IMR-90 (cell line): Measurements from ENCODE around the gene EBF3. TPM values are rescaled to one million over a fixed set of nuclear protein-coding genes. Genes with fewer than 3 reads are reported as not detected.

Experiments used
- ATAC-seq: fragments of 200-7000 bp; cut with Tn5 transposase; 2 replicates; pipeline ENCODE4 v1.9.1; 2020; ENCODE audit warnings: low read depth, mild to moderate bottlenecking, moderate library complexity
- BruUV-seq: library from RNA; stranded (reverse); fragments of 400-500 nt; replicated peaks from 2 replicates; lab custom pipeline; 2021; lab: Mats Ljungman, UMichigan
- CTCF ChIA-PET: fragments of 300-600 bp; formaldehyde crosslinking; extraction: SDS; loops from one replicate; lab custom pipeline; 2021; ENCODE audit warnings: antibody characterized with exemption; lab: Yijun Ruan, JAX
- POLR2A ChIA-PET: fragments of 300-600 bp; sonication (Branson Sonifier 250); formaldehyde crosslinking; loops from one replicate; lab custom pipeline; 2022; ENCODE audit warnings: antibody characterized with exemption; ENCODE audit not compliant: unreplicated experiment; lab: Charles Lee
- DNase-seq: peaks from one replicate; pipeline ENCODE4 v3.0.0; 2013
- H2AFZ ChIP-seq: replicated peaks from 2 replicates; pipeline ENCODE3; 2013; ENCODE audit warnings: low read length, mild to moderate bottlenecking; ENCODE audit not compliant: poor library complexity
- H2AK5ac ChIP-seq: 2 replicates; pipeline ENCODE4 v1.6.1; 2013; ENCODE audit warnings: low read depth, low read length, inconsistent platforms
- H2AK9ac ChIP-seq: replicated peaks from 2 replicates; pipeline ENCODE3; 2013; ENCODE audit warnings: mild to moderate bottlenecking, low read depth, low read length, moderate library complexity; ENCODE audit not compliant: poor library complexity
- H2BK120ac ChIP-seq: 2 replicates; pipeline ENCODE4 v1.6.1; 2013; ENCODE audit warnings: low read depth, low read length, inconsistent platforms
- H2BK15ac ChIP-seq: 3 replicates; pipeline ENCODE4 v1.6.1; 2013; ENCODE audit warnings: low read depth, low read length, inconsistent platforms
- H2BK20ac ChIP-seq: 2 replicates; pipeline ENCODE4 v1.6.1; 2013; ENCODE audit warnings: low read depth, mild to moderate bottlenecking, inconsistent platforms, low read length, moderate library complexity
- H2BK5ac ChIP-seq: 2 replicates; pipeline ENCODE4 v1.6.1; 2013; ENCODE audit warnings: mild to moderate bottlenecking, low read depth, low read length, inconsistent platforms; ENCODE audit not compliant: poor library complexity, severe bottlenecking
- H3K14ac ChIP-seq: replicated peaks from 2 replicates; pipeline ENCODE4 v1.6.1; 2013; ENCODE audit warnings: low read depth, low read length, inconsistent platforms
- H3K18ac ChIP-seq: 2 replicates; pipeline ENCODE4 v1.6.1; 2013; ENCODE audit warnings: low read depth, low read length, control low read depth
- H3K23ac ChIP-seq: 2 replicates; pipeline ENCODE4 v1.6.1; 2013; ENCODE audit warnings: low read depth, low read length, inconsistent platforms
- H3K27ac ChIP-seq: 2 replicates; pipeline ENCODE4 v1.5.1; 2013; ENCODE audit warnings: mild to moderate bottlenecking, control low read depth, low read length; ENCODE audit not compliant: insufficient read depth
- H3K27me3 ChIP-seq: 2 replicates; pipeline ENCODE4 v1.6.1; 2013; ENCODE audit warnings: low read length; ENCODE audit not compliant: control insufficient read depth, insufficient read depth
- H3K36me3 ChIP-seq: 2 replicates; pipeline ENCODE4 v1.6.1; 2013; ENCODE audit warnings: low read length, mixed read lengths; ENCODE audit not compliant: control insufficient read depth, insufficient read depth
- H3K4ac ChIP-seq: 2 replicates; pipeline ENCODE4 v1.6.1; 2013; ENCODE audit warnings: low read depth, low read length, inconsistent platforms
- H3K4me1 ChIP-seq: 2 replicates; pipeline ENCODE4 v1.6.1; 2013; ENCODE audit warnings: low read length, mixed read lengths; ENCODE audit not compliant: control insufficient read depth, insufficient read depth
- H3K4me2 ChIP-seq: 2 replicates; pipeline ENCODE4 v1.6.1; 2013; ENCODE audit warnings: low read depth, mild to moderate bottlenecking, control low read depth, low read length, moderate library complexity
- H3K4me3 ChIP-seq: 2 replicates; pipeline ENCODE4 v1.5.1; 2013; ENCODE audit warnings: low read depth, mild to moderate bottlenecking, control low read depth, low read length, moderate library complexity; ENCODE audit not compliant: insufficient read depth
- H3K56ac ChIP-seq: 2 replicates; pipeline ENCODE4 v1.6.1; 2013; ENCODE audit warnings: low read length, inconsistent platforms; ENCODE audit not compliant: insufficient read depth; ENCODE audit errors: extremely low read depth
- H3K79me1 ChIP-seq, 2 experiments: 2 replicates each; pipeline ENCODE4 v1.6.1; 2013; ENCODE audit warnings: low read length in 2 of 2, inconsistent platforms in 1 of 2, low read depth in 1 of 2
- H3K9ac ChIP-seq: 2 replicates; pipeline ENCODE4 v1.6.1; 2013; ENCODE audit warnings: low read depth, low read length, control low read depth
- H3K9me1 ChIP-seq: 2 replicates; pipeline ENCODE4 v1.6.1; 2013; ENCODE audit warnings: low read length, inconsistent platforms; ENCODE audit not compliant: insufficient read depth
- H3K9me3 ChIP-seq: 2 replicates; pipeline ENCODE4 v1.6.1; 2013; ENCODE audit warnings: low read length; ENCODE audit not compliant: control insufficient read depth, insufficient read depth
- H4K20me1 ChIP-seq: 2 replicates; pipeline ENCODE4 v1.6.1; 2013; ENCODE audit warnings: low read length, inconsistent platforms; ENCODE audit not compliant: insufficient read depth
- H4K5ac ChIP-seq: 2 replicates; pipeline ENCODE4 v1.6.1; 2013; ENCODE audit warnings: mild to moderate bottlenecking, low read depth, low read length, control low read depth
- H4K8ac ChIP-seq, 2 experiments: 2 replicates each; pipeline ENCODE4 v1.6.1; 2013; ENCODE audit warnings: low read depth in 2 of 2, low read length in 2 of 2, control low read depth in 1 of 2, inconsistent platforms in 1 of 2
- H4K91ac ChIP-seq: 2 replicates; pipeline ENCODE4 v1.6.1; 2013; ENCODE audit warnings: low read depth, low read length, inconsistent platforms; ENCODE audit not compliant: insufficient read depth
- BHLHE40 ChIP-seq: fragments of 150-350 bp; IDR thresholded peaks from 2 replicates; pipeline ENCODE4 v1.6.1; 2016; ENCODE audit warnings: mild to moderate bottlenecking, low read depth, low read length
- FOS ChIP-seq: fragments of 150-350 bp; IDR thresholded peaks from 2 replicates; pipeline ENCODE4 v1.6.1; 2016; ENCODE audit warnings: low read depth, low read length
- MAFK ChIP-seq: IDR thresholded peaks from 2 replicates; pipeline ENCODE4 v1.6.1; 2012; ENCODE audit warnings: low read depth, low read length, improper control_type of control experiment
- MXI1 ChIP-seq: IDR thresholded peaks from 2 replicates; pipeline ENCODE4 v1.6.1; 2012; ENCODE audit warnings: low read depth, mild to moderate bottlenecking, low read length, moderate library complexity, borderline replicate concordance
- POLR2A ChIP-seq: IDR thresholded peaks from 2 replicates; pipeline ENCODE4 v1.6.1; 2012; ENCODE audit warnings: mild to moderate bottlenecking, low read depth, low read length
- RAD21 ChIP-seq: IDR thresholded peaks from 2 replicates; pipeline ENCODE4 v1.6.1; 2012; ENCODE audit warnings: low read length, improper control_type of control experiment
- RCOR1 ChIP-seq: IDR thresholded peaks from 2 replicates; pipeline ENCODE4 v1.6.1; 2012; ENCODE audit warnings: mild to moderate bottlenecking, low read length, improper control_type of control experiment; ENCODE audit not compliant: insufficient replicate concordance
- SMC3 ChIP-seq: fragments of 150-350 bp; IDR thresholded peaks from 2 replicates; pipeline ENCODE4 v1.6.1; 2016; ENCODE audit warnings: low read depth, mild to moderate bottlenecking, antibody characterized with exemption, low read length, moderate library complexity
- USF2 ChIP-seq: fragments of 150-350 bp; IDR thresholded peaks from 2 replicates; pipeline ENCODE4 v1.6.1; 2017; ENCODE audit warnings: mild to moderate bottlenecking, antibody characterized with exemption, low read length, low read depth
- WGBS, 2 experiments: methylation state at CpG; one replicate each; pipeline versions ENCODE4 v1.1.5 to v1.1.7; 2013; ENCODE audit warnings: missing lambda C conversion rate in 2 of 2; ENCODE audit not compliant: insufficient read length in 1 of 2; ENCODE audit errors: extremely low coverage in 2 of 2; 5-methylcytosine and 5-hydroxymethylcytosine counted together
- dilution Hi-C: fragments of 300-500 bp; cut with HindIII; formaldehyde crosslinking; loops from one replicate; pipeline ENCODE4 v1.14.3; 2018; ENCODE audit warnings: low sequenced_read_pairs; ENCODE audit not compliant: unreplicated experiment
- in situ Hi-C: fragments of 300-500 bp; cut with MboI; formaldehyde crosslinking; loops from 3 replicates; pipeline ENCODE4 v1.14.3; 2019; ENCODE audit warnings: low sequenced_read_pairs, inconsistent platforms, mixed read lengths
- intact Hi-C: fragments of 100-400 bp; cut with micrococcal nuclease; formaldehyde crosslinking; loops from 2 replicates; pipeline ENCODE4 v1.10.0; 2022
- polyA plus RNA-seq, 3 experiments: library from polyadenylated mRNA; depleted of rRNA; stranded (reverse); fragments of >200 nt; gene quantifications; 2 replicates each; pipeline ENCODE4 v1.2.3, GENCODE V29; 2012; ENCODE audit warnings: low replicate concordance in 1 of 3
- total RNA-seq: library from RNA; depleted of rRNA; stranded (reverse); fragments of >200 nt; gene quantifications from 2 replicates; pipeline ENCODE4 v1.2.3, GENCODE V29; 2012

Gene EBF3
- total and polyA plus RNA-seq, 2 of the 4 experiments (the other 2 are of a cell fraction), result 0.36 to 0.70 TPM

- dilution Hi-C loops (no loop called here), in situ Hi-C loops (no loop called here), intact Hi-C loops (no loop called here)
- WGBS, 2 experiments, result no CpG with 5 or more reads among the region's 5 CpGs
- Histone ChIP-seq H2BK5ac (no peak overlapping the region), H3K56ac (no peak overlapping the region), H4K91ac (no peak overlapping the region), H3K18ac (no peak overlapping the region), H3K4ac (no peak overlapping the region), H3K27ac (no peak overlapping the region), H4K8ac (no peak overlapping the region), H2AFZ (no peak overlapping the region), H3K4me3 (no peak overlapping the region), H3K23ac (no peak overlapping the region), H3K79me1 (no peaks in the 10 kb centered on the region), H3K9me1 (no peaks in the 10 kb centered on the region), H2BK15ac (no peak overlapping the region), H4K20me1 (no peaks in the 10 kb centered on the region), H3K27me3 (no peaks in the 10 kb centered on the region), H4K5ac (no peak overlapping the region), H2BK120ac (no peak overlapping the region), H3K4me2 (no peak overlapping the region), H3K36me3 (no peaks in the 10 kb centered on the region), H3K9ac (no peak overlapping the region), H3K9me3 (peaks cover 25% of the 10 kb centered on the region), H3K4me1 (no peaks in the 10 kb centered on the region), H3K14ac (no peak overlapping the region), H2AK5ac (no peak overlapping the region), H2BK20ac (no peak overlapping the region), H2AK9ac (no peak overlapping the region)
- ChIA-PET POLR2A (no interaction called here), CTCF (no interaction called here)
- no peak for TF ChIP-seq POLR2A
- TF ChIP-seq SMC3, result no peak
- no peak for TF ChIP-seq BHLHE40
- TF ChIP-seq RAD21, result no peak
- no peak for TF ChIP-seq MAFK
- no peak for TF ChIP-seq MXI1
- TF ChIP-seq RCOR1, result no peak
- no peak for TF ChIP-seq FOS
- no peak for TF ChIP-seq USF2
- no TSS peak for BruUV-seq
- DNase-seq, result no peak
- no peak for ATAC-seq
These were observed 176.5 kb downstream of the EBF3 start for GRCh38 chr10:129787557-129787956.
